Parathyroid adenoma (tissue), 2 donors: ENCODE results near the gene SLAMF1.

ENCODE experiments used
- H2AFZ ChIP-seq: fragments of 300-600 bp; sonication (generic); one replicate; pipeline ENCODE4 v1.7.0; 2017; ENCODE audit warnings: antibody characterized with exemption, mild to moderate bottlenecking
- H3K27ac ChIP-seq: fragments of 300-600 bp; sonication (generic); one replicate; pipeline ENCODE4 v1.7.0; 2017
- H3K27me3 ChIP-seq: fragments of 300-600 bp; sonication (generic); one replicate; pipeline ENCODE4 v1.7.0; 2017; ENCODE audit warnings: low read length; ENCODE audit not compliant: control insufficient read depth, insufficient read depth
- H3K36me3 ChIP-seq: fragments of 300-600 bp; sonication (generic); one replicate; pipeline ENCODE4 v1.7.0; 2017; ENCODE audit warnings: low read length; ENCODE audit not compliant: control insufficient read depth, insufficient read depth
- H3K4me1 ChIP-seq: fragments of 300-600 bp; sonication (generic); one replicate; pipeline ENCODE4 v1.7.0; 2017; ENCODE audit warnings: control low read depth
- H3K4me2 ChIP-seq: fragments of 300-600 bp; sonication (generic); one replicate; pipeline ENCODE4 v1.7.0; 2017; ENCODE audit warnings: low read length
- H3K4me3 ChIP-seq: fragments of 300-600 bp; sonication (generic); one replicate; pipeline ENCODE4 v1.7.0; 2017; ENCODE audit warnings: low read depth, low read length
- H3K79me2 ChIP-seq: fragments of 300-600 bp; sonication (generic); one replicate; pipeline ENCODE4 v1.7.0; 2017; ENCODE audit warnings: control low read depth
- H3K9ac ChIP-seq: fragments of 300-600 bp; sonication (generic); one replicate; pipeline ENCODE4 v1.7.0; 2017; ENCODE audit warnings: mild to moderate bottlenecking
- H3K9me3 ChIP-seq: fragments of 300-600 bp; sonication (generic); one replicate; pipeline ENCODE4 v1.7.0; 2017; ENCODE audit warnings: low read length; ENCODE audit not compliant: control insufficient read depth
- TF ChIP-seq, protein P1 (sequence below): fragments of 300-600 bp; sonication (generic); IDR thresholded peaks from one replicate; pipeline ENCODE4 v1.7.0; 2017; ENCODE audit warnings: antibody characterized with exemption, mild to moderate bottlenecking
- donor health status: primary hyperparathyroidism.

SLAMF1 gene

DNA sequence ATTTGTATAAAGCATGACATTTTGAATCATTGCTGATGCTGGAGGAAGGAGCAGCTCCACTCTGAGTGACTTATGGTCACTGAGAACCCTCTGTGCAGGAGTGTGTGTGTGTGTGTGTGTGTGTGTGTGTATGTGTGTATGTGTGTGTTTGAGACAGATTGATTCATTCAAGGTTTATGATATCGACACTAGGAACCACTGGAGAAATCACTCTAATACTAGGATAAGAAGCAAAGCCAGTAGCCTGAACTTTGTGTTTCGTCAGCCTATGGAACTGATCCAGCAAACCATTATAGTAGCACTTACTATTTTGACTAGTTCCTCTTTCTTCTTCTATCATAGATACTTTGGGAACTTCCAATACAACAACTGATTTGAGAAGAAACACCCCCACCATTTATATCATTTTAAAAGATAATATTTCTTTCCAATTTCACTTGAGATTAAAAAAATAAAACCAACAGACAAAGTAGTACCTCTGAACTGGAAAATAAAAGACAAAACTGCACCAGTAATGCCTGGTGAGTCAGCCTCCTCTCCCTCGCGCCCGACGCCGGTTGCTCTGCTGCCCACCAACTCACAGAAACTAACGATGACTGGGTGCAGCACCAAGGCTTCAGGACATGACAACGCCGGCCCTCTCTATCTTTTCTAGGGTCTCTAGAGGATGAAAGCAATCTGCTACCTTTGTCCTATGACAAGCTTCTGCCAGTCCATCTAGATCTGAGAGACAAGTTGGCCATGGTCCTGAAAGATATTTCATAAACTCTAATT is 20.9 kb downstream of the SLAMF1 start:
- H3K27ac ChIP-seq, result no peak overlapping the region
- no peaks in the 10 kb centered on the region for H3K36me3 ChIP-seq
- H3K9ac ChIP-seq, result no peak overlapping the region
- no peak overlapping the region for H3K4me2 ChIP-seq
- no peak overlapping the region for H2AFZ ChIP-seq
- peaks cover 4% of the 10 kb centered on the region for H3K4me1 ChIP-seq
- no peak overlapping the region for H3K4me3 ChIP-seq
- H3K79me2 ChIP-seq, result no peaks in the 10 kb centered on the region
- no peaks in the 10 kb centered on the region for H3K27me3 ChIP-seq
- TF ChIP-seq, protein P1, sequence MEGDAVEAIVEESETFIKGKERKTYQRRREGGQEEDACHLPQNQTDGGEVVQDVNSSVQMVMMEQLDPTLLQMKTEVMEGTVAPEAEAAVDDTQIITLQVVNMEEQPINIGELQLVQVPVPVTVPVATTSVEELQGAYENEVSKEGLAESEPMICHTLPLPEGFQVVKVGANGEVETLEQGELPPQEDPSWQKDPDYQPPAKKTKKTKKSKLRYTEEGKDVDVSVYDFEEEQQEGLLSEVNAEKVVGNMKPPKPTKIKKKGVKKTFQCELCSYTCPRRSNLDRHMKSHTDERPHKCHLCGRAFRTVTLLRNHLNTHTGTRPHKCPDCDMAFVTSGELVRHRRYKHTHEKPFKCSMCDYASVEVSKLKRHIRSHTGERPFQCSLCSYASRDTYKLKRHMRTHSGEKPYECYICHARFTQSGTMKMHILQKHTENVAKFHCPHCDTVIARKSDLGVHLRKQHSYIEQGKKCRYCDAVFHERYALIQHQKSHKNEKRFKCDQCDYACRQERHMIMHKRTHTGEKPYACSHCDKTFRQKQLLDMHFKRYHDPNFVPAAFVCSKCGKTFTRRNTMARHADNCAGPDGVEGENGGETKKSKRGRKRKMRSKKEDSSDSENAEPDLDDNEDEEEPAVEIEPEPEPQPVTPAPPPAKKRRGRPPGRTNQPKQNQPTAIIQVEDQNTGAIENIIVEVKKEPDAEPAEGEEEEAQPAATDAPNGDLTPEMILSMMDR, result no peak
- no peaks in the 10 kb centered on the region for H3K9me3 ChIP-seq

DNA sequence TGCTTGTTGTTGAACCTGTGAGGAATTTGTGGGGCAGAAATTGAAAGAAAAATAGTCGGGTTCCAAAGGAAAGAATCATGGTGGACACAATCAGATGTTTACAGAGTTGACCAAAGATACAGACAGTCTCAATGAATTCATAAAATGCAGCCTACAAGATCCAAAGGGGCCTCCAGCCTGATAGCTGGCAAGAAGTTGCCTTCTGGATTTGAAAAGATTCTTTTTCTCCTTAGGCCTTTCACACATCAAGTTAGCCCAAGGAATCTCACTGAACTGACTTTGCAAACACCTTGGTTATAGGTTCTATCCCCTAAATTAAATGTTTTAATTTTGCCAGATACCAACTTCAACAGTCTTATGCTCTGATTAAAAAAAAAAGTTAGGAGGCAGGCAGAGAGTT is 21.5 kb downstream of the SLAMF1 start:
- TF ChIP-seq, protein P1, result no peak
- Histone ChIP-seq H3K36me3 (no peaks in the 10 kb centered on the region), H3K27ac (no peak overlapping the region), H3K4me2 (no peak overlapping the region), H3K9ac (no peak overlapping the region), H2AFZ (no peak overlapping the region), H3K79me2 (no peaks in the 10 kb centered on the region), H3K4me3 (no peak overlapping the region), H3K4me1 (peaks cover 4% of the 10 kb centered on the region), H3K27me3 (no peaks in the 10 kb centered on the region), H3K9me3 (no peaks in the 10 kb centered on the region)

DNA sequence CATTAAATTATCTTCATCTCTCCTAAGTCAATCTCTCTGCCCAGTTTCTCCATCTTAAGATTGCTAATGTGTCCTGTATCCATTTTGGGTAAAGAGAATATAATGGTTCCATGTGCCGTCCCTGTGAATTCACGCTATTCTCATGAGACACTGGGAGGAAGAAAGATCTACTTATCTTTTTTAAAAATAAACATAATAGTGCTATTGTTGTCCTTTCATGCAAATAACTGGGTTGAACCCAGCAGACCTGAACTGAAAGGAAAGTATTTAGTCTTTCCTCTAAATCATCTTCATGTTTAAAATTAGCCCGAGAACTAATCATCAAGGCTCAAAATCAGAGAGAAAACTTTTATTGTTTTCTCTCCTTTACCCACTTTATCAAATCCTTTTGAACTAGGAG is 22.4 kb downstream of the SLAMF1 start:
- H3K9ac ChIP-seq, result no peak overlapping the region
- no peak overlapping the region for H3K4me3 ChIP-seq
- H2AFZ ChIP-seq, result no peak overlapping the region
- H3K27ac ChIP-seq, result no peak overlapping the region
- no peaks in the 10 kb centered on the region for H3K9me3 ChIP-seq
- no peak overlapping the region for H3K4me2 ChIP-seq
- TF ChIP-seq, protein P1, result no peak
- no peaks in the 10 kb centered on the region for H3K27me3 ChIP-seq
- no peaks in the 10 kb centered on the region for H3K4me1 ChIP-seq
- H3K79me2 ChIP-seq, result no peaks in the 10 kb centered on the region
- no peaks in the 10 kb centered on the region for H3K36me3 ChIP-seq

DNA sequence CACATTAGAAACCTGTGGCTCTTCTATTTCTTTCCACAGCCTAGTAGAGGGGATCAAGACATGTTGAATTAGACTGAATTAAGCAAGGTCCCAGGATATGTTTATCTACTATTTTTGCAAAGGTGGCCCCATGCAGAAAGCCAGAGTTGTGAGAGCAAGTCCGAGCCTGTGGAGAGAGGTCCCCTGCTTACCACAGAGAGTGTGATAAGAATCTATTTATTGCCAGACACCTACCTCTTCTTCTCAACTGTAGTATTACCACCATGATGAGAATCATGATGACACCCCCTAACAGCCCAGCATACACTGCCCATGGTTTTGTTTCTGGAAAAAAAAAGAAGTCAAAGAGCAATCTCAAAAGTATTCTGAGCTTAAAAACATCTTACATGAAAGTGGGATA is 23.0 kb downstream of the SLAMF1 start:
- TF ChIP-seq, protein P1, result no peak
- Histone ChIP-seq H3K9ac (no peak overlapping the region), H3K4me3 (no peak overlapping the region), H3K4me2 (no peak overlapping the region), H3K27ac (no peak overlapping the region), H2AFZ (no peak overlapping the region), H3K36me3 (no peaks in the 10 kb centered on the region), H3K9me3 (no peaks in the 10 kb centered on the region), H3K79me2 (no peaks in the 10 kb centered on the region), H3K27me3 (no peaks in the 10 kb centered on the region), H3K4me1 (no peaks in the 10 kb centered on the region)

DNA sequence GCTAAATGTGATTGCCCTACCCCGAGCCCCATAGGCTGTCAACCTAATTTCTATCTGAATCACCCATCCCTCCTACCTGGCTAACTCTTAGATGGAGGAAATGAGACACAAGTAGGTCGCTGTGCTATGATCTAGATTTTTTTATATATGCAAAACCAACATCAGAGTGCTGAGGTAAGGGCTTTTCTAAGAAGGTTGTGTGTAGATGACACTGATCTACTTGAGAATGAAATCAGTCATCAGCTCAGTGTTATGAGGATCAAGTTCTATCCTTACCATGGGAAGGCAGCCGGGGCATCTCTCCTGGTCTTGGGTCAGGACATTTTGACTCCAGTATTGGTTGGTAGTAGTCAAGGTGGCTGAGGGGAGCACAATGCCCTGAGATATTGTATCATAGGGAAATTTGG is 23.6 kb downstream of the SLAMF1 start:
- Histone ChIP-seq H3K27me3 (no peaks in the 10 kb centered on the region), H3K36me3 (no peaks in the 10 kb centered on the region), H3K9me3 (no peaks in the 10 kb centered on the region), H3K79me2 (no peaks in the 10 kb centered on the region), H3K4me3 (no peak overlapping the region), H2AFZ (no peak overlapping the region), H3K4me1 (no peaks in the 10 kb centered on the region), H3K27ac (no peak overlapping the region), H3K4me2 (no peak overlapping the region), H3K9ac (no peak overlapping the region)
- TF ChIP-seq, protein P1, result no peak
